Stomach (tissue), 4 donors: ENCODE measurements around the gene CRYBG1.

ENCODE experiments used
- CTCF ChIP-seq, 7 experiments: fragments of 450-650 bp in 4 of 7; fragments of 200-600 bp in 3 of 7; sonication (generic) in 3 of 7; IDR thresholded peaks; one replicate each; pipeline ENCODE4 v1.5.1; 2016 to 2019; ENCODE audit warnings: antibody characterized with exemption in 7 of 7, control low read depth in 2 of 7, mild to moderate bottlenecking in 1 of 7
- POLR2A ChIP-seq, 4 donors: fragments of 450-650 bp; IDR thresholded peaks; one replicate each; pipeline ENCODE4 v1.6.1; 2016; ENCODE audit warnings: antibody characterized with exemption in 4 of 4, control low read depth in 2 of 4, mild to moderate bottlenecking in 1 of 4, moderate library complexity in 1 of 4

- no peak for TF ChIP-seq POLR2A (IDR thresholded peaks at IDR 0.05)
- no peak for TF ChIP-seq CTCF (IDR thresholded peaks at IDR 0.05)
Measured at GRCh38 chr6:106553440-106553839, 192.9 kb downstream of the CRYBG1 start.
